NCI-H460 (cell line): ENCODE measurements around the gene CEP85L. TPM values are rescaled to one million over a fixed set of nuclear protein-coding genes. Genes with fewer than 3 reads are reported as not detected.
A peak's percentile ranks its signal among the peaks of the same experiment; 100 is the strongest.

ENCODE experiments used
- DNase-seq: peaks from one replicate; pipeline ENCODE4 v3.0.0-alpha.2; 2016; ENCODE audit warnings: low read depth; ENCODE audit errors: extremely low read depth
- total RNA-seq: library from RNA; depleted of rRNA; stranded (reverse); fragments of >200 nt; shearing (Covaris generic); gene quantifications from 2 replicates; pipeline ENCODE4 v1.2.3, GENCODE V29; 2014

Gene CEP85L
- total RNA-seq, 1 experiment from 2014 or later = 10.7 TPM

- no peak for DNase-seq
Observed at GRCh38 chr6:118630067-118630466, 21.3 kb downstream of the CEP85L start.

DNA sequence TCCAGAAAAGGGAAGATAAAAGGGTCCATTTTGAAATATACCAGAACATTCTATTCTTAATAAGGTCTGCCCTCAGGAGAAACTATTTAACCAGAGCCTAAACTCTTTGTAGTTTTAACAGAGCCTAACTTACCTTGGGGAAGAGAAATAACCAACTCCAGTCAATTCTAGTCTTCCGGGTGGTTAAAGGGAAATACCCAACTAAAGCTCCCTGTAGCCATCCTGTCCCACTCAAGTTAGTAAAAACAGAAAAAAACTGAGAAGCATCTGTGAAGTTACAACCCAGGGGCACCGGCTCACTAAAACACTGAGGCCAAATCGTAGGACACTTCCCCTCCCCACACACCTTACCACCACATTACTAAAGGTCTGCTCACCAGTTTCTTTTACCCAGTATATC is 23.7 kb downstream of the CEP85L start:
- DNase-seq = no peak

GRCh38 chr6:118625833-118626232 is 25.6 kb downstream of the CEP85L start:
- no peak for DNase-seq

- DNase-seq = no peak
Observed at GRCh38 chr6:118621799-118622470, 29.5 kb downstream of the CEP85L start.

DNA sequence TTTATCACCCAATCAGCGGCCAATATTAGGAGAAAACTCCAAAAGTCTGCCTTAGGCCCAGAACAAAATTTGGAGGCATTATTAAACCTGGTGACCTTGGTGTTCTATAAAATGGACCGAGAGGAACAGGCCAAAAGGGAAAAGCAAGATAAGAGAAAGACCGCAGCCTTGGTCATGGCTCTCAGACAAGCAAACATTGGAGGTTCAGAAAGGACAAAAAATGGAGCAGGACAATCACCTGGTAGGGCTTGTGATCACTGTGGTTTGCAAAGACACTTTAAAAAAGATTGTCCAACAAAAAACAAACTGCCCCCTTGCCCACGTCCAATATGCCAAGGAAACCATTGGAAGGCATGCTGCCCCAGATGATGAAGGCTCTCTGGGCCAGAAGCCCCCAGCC is 31.2 kb downstream of the CEP85L start:
- no peak for DNase-seq

DNA sequence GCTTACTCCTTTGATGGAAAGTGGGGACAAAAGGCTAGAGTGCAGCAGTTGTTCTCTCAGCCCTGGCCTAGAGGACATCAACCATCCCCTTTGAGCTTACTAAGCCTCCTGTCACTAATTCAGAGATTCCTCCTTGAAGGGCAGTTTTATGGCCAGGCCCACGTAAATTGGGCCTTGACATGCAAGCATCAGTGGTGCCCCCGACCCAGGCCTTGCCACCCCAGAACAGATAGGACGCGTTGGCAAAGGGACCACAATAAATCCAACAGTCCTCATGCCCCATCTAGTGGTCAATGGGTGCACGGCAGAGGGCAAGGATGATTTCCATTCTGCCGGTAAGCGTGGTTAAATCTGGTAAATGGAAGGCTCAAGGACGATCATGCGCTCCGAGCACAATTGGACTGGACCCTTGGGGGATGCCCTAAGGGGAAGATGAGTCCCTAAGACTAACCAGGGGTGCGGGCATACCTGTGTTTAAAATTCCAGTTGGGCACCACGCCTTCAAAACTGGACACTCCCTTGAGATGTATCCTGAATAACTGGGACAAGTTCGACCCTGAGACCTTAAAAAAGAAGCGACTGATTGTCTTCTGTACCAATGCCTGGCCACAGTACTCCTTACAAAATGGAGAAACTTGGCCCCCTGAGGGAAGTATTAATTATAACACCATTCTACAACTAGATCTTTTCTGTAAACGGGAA is 32.6 kb downstream of the CEP85L start:
- DNase-seq = peak; percentile 40

- no peak for DNase-seq
Observed at GRCh38 chr6:118617417-118617816, 34.0 kb downstream of the CEP85L start.

- no peak for DNase-seq
Observed at GRCh38 chr6:118611334-118611733, 40.1 kb downstream of the CEP85L start.

DNA sequence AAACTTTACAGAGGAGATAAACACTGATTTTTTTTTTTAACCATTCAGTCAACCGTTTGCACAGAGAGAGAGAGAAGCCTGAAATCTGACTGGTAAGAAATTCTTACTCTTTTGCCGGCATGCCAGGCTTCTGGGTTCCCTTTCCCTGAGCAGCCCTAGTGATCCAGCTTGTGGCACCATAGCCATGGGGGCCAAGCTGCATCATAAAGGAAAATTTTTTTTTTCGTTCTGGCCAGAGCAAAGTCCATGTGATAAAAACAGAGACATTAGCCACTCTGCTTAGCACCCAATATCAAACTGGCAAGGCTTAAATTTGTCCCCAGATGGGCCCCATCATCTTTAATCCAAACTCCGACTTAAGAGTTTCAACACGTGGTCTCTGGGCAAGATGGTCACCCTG is 44.5 kb downstream of the CEP85L start:
- no peak for DNase-seq

- no peak for DNase-seq
Observed at GRCh38 chr6:118606268-118606667, 45.1 kb downstream of the CEP85L start.

- DNase-seq = no peak
Observed at GRCh38 chr6:118603372-118603771, 48.0 kb downstream of the CEP85L start.

GRCh38 chr6:118602300-118602699 is 49.1 kb downstream of the CEP85L start:
- no peak for DNase-seq

GRCh38 chr6:118598324-118598723 is 53.1 kb downstream of the CEP85L start:
- DNase-seq = no peak

- DNase-seq = no peak
Observed at GRCh38 chr6:118597636-118598035, 53.8 kb downstream of the CEP85L start.

DNA sequence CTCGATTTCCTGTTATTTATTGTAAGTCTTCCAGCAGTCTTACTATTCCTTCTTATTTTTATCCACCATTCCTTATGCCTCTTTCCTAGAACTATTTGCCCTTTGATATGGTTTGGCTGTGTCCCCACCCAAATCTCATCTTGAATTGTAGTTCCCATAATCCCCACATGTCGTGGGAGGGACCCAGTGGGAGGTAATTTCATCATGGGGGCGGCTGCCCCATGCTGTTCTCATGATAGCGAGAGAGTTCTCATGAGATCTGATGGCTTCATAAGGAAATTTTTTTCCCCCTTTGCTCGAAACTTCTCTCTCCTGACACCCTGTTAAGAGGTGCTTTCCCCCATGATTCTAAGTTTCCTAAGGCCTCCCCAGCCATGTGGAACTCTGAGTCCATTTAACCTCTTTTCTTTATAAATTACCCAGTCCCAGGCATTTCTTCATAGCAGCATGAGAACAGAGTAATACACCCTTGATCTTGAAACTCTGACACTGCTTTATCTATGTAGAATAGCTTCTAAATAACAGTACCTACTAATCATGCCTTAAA is 54.5 kb downstream of the CEP85L start:
- no peak for DNase-seq

- DNase-seq = no peak
Observed at GRCh38 chr6:118594877-118595276, 56.5 kb downstream of the CEP85L start.

DNA sequence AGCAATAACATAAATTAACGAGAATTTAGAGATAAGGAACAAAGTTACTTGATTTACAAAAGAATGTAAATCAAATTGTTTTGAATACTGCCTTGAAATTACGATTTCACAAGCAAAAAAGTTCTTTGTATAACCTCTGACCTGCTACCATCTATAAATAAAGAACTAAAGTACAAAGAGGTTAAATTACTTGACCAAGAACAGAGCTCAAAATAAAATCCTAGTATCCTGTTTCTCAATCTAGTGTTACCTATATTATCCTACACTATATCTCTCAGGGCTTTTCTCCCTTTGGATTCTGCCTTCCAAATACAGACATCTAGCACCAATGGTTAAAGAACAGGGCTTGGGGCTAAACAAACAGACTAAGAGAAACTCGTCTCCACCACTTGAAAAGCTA is 59.5 kb downstream of the CEP85L start:
- DNase-seq = no peak

DNA sequence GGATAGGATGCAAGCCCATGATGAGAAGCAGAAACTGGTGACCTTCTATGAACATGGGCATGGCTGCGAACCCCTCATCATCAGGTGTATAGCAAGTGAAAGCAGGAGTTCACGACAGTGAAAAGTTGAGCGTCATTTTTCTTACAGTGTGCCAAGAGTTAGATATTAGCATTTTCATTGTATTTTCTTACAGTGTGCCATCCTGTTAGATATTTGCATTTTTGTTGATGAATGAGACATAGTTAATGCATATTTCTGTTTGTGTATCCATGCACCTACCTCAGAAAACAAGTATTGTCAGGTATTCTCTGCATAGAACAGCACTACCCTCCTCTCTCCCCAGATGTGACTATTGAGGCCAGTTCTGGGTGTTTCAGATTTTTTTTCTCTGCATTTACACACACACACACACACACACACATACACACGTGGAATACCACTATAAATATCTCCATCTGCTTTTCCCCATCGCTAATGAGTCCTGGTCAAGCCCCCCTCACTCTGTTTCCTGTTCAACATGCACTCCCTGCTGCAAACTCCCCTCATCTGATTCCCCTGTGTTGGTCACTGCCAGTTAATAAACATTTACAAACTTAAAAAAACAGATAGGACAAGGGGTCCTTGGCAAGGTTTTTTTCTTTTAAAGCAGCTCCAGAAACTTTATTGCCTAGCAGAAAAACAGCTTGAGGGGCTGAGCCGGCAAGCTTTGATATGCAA is 61.6 kb downstream of the CEP85L start:
- DNase-seq = no peak

DNA sequence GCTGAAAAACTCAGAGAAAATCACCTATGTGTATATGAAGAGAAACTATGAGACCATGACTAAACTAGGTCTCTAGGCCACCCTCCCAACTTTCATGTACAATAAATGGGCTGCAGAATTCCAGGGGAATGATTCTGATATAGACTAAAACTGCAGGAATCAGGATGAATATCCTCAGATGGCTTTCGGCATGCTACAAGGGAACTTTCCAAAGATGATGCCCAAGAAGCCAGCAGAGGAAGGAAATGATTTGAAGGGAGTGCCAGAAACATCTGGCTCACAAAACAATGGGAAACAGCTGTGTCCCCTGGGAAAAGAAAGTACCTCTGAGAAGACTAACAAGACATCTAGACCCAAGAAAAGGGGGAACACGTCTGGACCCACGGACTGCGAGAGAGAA is 62.2 kb downstream of the CEP85L start:
- DNase-seq = no peak

GRCh38 chr6:118588626-118589025 is 62.8 kb downstream of the CEP85L start:
- no peak for DNase-seq

GRCh38 chr6:118586746-118587485 is 64.5 kb downstream of the CEP85L start:
- DNase-seq = no peak
